Measurements from ENCODE around the gene SNX33. TPM values are rescaled to one million over a fixed set of nuclear protein-coding genes. Genes with fewer than 3 reads are reported as not detected.

The SNX33 gene
- total RNA-seq, 1 experiment from 2014 or later, result 19.8 TPM

- TF ChIP-seq TEAD4 (CRISPR knock-in tag; IDR thresholded peaks at IDR 0.05), result no peak
Observed at GRCh38 chr15:75659928-75660645, 12.4 kb downstream of the SNX33 start (continued).

DNA sequence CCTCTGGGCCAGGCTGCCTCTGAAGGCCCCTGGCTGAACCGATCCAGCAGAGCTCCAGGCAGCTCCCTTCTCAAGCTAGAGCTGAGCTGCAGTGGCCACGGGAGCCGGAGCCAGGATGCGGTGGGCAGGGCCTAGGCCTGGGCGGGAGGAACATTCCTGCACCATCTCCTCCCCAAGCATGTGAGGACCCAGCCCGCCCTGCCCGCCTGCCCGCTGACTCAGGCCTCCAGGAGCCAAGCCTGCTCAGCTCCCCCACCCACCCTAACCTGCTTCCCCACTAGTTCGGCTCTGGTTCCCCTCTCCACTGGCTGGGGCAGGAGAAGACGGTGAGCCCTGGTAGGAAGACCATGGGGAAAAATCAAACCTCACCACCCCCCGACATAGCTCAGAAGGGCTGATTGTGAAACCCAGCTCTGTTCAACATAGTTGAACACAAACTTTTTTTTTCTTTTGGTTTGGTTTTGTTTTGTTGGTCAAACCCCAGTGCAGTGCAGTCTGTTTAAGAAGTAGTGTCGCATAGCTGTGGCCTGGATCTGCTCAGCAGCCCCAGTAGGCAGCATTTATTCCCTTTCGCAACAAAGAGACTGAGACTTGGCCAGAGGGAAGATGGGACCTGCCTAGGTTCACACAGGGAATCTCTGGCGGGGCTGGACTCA is 13.5 kb downstream of the SNX33 start:
- POLR2A ChIA-PET, result interaction anchor here (0.6 to 1.4 kb wide), 3 partner anchors 12 to 1777 kb away, joined by 3 read pairs; partner anchors contain the start of gene IMP3
- CTCF ChIA-PET, result interaction anchor here (0.6 to 1.8 kb wide), 9 partner anchors 11 to 293 kb away, joined by 3 to 10 read pairs (median 3); partner anchors contain the start of genes MAN2C1 and SNX33
- Mint-ChIP-seq H3K36me3 (peaks cover 10% of the 10 kb centered on the region; the same call in 1 of the 2 replicates), H3K4me3 (no peak overlapping the region), H3K27ac (peak overlapping the region; percentile 44; the same call in 1 of the 2 replicates), H3K9me3 (no peaks in the 10 kb centered on the region), H3K27me3 (ENCODE audit: low read depth) (no peaks in the 10 kb centered on the region), H3K4me1 (no peaks in the 10 kb centered on the region)
- ATAC-seq (peak; percentile 89), DNase-seq (ENCODE audit: low spot score) (peak; percentile 57)
- TF ChIP-seq ZNF263 (CRISPR knock-in tag; IDR thresholded peaks at IDR 0.05; ENCODE audit: low read depth) (no peak), RORB (CRISPR knock-in tag; IDR thresholded peaks at IDR 0.05) (no peak), NFATC4 (CRISPR knock-in tag; IDR thresholded peaks at IDR 0.05) (no peak), ZNF219 (CRISPR knock-in tag; IDR thresholded peaks at IDR 0.05; ENCODE audit: borderline replicate concordance) (no peak), MYBL2 (CRISPR knock-in tag; IDR thresholded peaks at IDR 0.05) (no peak), SMAD4 (CRISPR knock-in tag; IDR thresholded peaks at IDR 0.05) (no peak), SMAD3 (CRISPR knock-in tag; IDR thresholded peaks at IDR 0.05; ENCODE audit: borderline replicate concordance) (no peak), NR1H2 (CRISPR knock-in tag; IDR thresholded peaks at IDR 0.05) (no peak), ZNF121 (CRISPR knock-in tag; IDR thresholded peaks at IDR 0.05) (no peak), ZNF416 (CRISPR knock-in tag; IDR thresholded peaks at IDR 0.05) (no peak), FOXP1 (CRISPR knock-in tag; IDR thresholded peaks at IDR 0.05; ENCODE audit: borderline replicate concordance) (no peak), ZNF671 (CRISPR knock-in tag; IDR thresholded peaks at IDR 0.05) (no peak), ZBTB21 (CRISPR knock-in tag; IDR thresholded peaks at IDR 0.05; ENCODE audit: borderline replicate concordance) (no peak)
- TF ChIP-seq, protein P1, sequence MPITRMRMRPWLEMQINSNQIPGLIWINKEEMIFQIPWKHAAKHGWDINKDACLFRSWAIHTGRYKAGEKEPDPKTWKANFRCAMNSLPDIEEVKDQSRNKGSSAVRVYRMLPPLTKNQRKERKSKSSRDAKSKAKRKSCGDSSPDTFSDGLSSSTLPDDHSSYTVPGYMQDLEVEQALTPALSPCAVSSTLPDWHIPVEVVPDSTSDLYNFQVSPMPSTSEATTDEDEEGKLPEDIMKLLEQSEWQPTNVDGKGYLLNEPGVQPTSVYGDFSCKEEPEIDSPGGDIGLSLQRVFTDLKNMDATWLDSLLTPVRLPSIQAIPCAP (CRISPR knock-in tag; IDR thresholded peaks at IDR 0.05), result no peak
- TF ChIP-seq, protein P2, sequence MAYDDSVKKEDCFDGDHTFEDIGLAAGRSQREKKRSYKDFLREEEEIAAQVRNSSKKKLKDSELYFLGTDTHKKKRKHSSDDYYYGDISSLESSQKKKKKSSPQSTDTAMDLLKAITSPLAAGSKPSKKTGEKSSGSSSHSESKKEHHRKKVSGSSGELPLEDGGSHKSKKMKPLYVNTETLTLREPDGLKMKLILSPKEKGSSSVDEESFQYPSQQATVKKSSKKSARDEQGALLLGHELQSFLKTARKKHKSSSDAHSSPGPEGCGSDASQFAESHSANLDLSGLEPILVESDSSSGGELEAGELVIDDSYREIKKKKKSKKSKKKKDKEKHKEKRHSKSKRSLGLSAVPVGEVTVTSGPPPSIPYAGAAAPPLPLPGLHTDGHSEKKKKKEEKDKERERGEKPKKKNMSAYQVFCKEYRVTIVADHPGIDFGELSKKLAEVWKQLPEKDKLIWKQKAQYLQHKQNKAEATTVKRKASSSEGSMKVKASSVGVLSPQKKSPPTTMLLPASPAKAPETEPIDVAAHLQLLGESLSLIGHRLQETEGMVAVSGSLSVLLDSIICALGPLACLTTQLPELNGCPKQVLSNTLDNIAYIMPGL (CRISPR knock-in tag; IDR thresholded peaks at IDR 0.05), result no peak
- TF ChIP-seq, protein P3, sequence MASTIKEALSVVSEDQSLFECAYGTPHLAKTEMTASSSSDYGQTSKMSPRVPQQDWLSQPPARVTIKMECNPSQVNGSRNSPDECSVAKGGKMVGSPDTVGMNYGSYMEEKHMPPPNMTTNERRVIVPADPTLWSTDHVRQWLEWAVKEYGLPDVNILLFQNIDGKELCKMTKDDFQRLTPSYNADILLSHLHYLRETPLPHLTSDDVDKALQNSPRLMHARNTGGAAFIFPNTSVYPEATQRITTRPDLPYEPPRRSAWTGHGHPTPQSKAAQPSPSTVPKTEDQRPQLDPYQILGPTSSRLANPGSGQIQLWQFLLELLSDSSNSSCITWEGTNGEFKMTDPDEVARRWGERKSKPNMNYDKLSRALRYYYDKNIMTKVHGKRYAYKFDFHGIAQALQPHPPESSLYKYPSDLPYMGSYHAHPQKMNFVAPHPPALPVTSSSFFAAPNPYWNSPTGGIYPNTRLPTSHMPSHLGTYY (CRISPR knock-in tag; IDR thresholded peaks at IDR 0.05), result no peak
- TF ChIP-seq, protein P4, sequence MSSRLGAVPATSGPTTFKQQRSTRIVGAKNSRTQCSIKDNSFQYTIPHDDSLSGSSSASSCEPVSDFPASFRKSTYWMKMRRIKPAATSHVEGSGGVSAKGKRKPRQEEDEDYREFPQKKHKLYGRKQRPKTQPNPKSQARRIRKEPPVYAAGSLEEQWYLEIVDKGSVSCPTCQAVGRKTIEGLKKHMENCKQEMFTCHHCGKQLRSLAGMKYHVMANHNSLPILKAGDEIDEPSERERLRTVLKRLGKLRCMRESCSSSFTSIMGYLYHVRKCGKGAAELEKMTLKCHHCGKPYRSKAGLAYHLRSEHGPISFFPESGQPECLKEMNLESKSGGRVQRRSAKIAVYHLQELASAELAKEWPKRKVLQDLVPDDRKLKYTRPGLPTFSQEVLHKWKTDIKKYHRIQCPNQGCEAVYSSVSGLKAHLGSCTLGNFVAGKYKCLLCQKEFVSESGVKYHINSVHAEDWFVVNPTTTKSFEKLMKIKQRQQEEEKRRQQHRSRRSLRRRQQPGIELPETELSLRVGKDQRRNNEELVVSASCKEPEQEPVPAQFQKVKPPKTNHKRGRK (CRISPR knock-in tag; IDR thresholded peaks at IDR 0.05; ENCODE audit: borderline replicate concordance), result no peak

All from WTC11 (cell line).